MM.1S (cell line): ENCODE measurements around the gene SMOC2.

Experiments used
- DNase-seq: peaks from one replicate; pipeline ENCODE4 v3.0.0-alpha.2; 2015
- H2AFZ ChIP-seq: fragments of 300-600 bp; sonication (generic); 2 replicates; pipeline ENCODE4 v1.6.0; 2016; ENCODE audit warnings: antibody characterized with exemption, low read length
- H3F3A ChIP-seq: fragments of 300-600 bp; sonication (generic); 2 replicates; pipeline ENCODE4 v1.6.1; 2016; ENCODE audit warnings: mild to moderate bottlenecking, antibody characterized with exemption, low read length, moderate library complexity, mixed read lengths; ENCODE audit not compliant: insufficient read depth
- H3K27ac ChIP-seq: fragments of 300-600 bp; sonication (generic); 2 replicates; pipeline ENCODE4 v1.5.1; 2016; ENCODE audit warnings: mild to moderate bottlenecking, low read length
- H3K27me3 ChIP-seq: fragments of 300-600 bp; sonication (generic); replicated peaks from 2 replicates; pipeline ENCODE4 v1.6.0; 2016; ENCODE audit warnings: low read length; ENCODE audit not compliant: insufficient read depth
- H3K36me3 ChIP-seq: fragments of 300-600 bp; sonication (generic); replicated peaks from 2 replicates; pipeline ENCODE4 v1.6.1; 2016; ENCODE audit warnings: mild to moderate bottlenecking, low read length, mixed read lengths; ENCODE audit not compliant: insufficient read depth
- H3K4me1 ChIP-seq: fragments of 300-600 bp; sonication (generic); 2 replicates; pipeline ENCODE4 v1.6.1; 2016; ENCODE audit warnings: low read length, mixed read lengths
- H3K4me2 ChIP-seq: fragments of 300-600 bp; sonication (generic); 2 replicates; pipeline ENCODE4 v1.6.0; 2016; ENCODE audit warnings: low read depth, low read length
- H3K4me3 ChIP-seq: fragments of 300-600 bp; sonication (generic); 2 replicates; pipeline ENCODE4 v1.5.1; 2016; ENCODE audit warnings: low read length, mixed read lengths
- H3K79me2 ChIP-seq: fragments of 300-600 bp; sonication (generic); 2 replicates; pipeline ENCODE4 v1.6.1; 2016; ENCODE audit warnings: mixed run types, low read length, mixed read lengths
- H3K9ac ChIP-seq: fragments of 300-600 bp; sonication (generic); 2 replicates; pipeline ENCODE4 v1.6.1; 2016; ENCODE audit warnings: low read length, mixed read lengths
- H3K9me2 ChIP-seq: fragments of 300-600 bp; sonication (generic); replicated peaks from 2 replicates; pipeline ENCODE4 v1.6.1; 2016; ENCODE audit warnings: mild to moderate bottlenecking, low read length, mixed read lengths; ENCODE audit not compliant: insufficient read depth
- H3K9me3 ChIP-seq: fragments of 300-600 bp; sonication (generic); replicated peaks from 2 replicates; pipeline ENCODE4 v1.6.1; 2016; ENCODE audit warnings: mild to moderate bottlenecking, low read length, mixed read lengths; ENCODE audit not compliant: insufficient read depth
- H4K20me1 ChIP-seq: fragments of 300-600 bp; sonication (generic); 2 replicates; pipeline ENCODE4 v1.6.1; 2016; ENCODE audit warnings: mild to moderate bottlenecking, low read length, moderate library complexity, mixed read lengths; ENCODE audit not compliant: insufficient read depth
- CTCF ChIP-seq: fragments of 300-600 bp; sonication (generic); IDR thresholded peaks from 2 replicates; pipeline ENCODE4 v1.5.1; 2016; ENCODE audit warnings: antibody characterized with exemption, low read length, mixed read lengths
- EZH2 ChIP-seq: fragments of 300-600 bp; sonication (generic); optimal IDR thresholded peaks from 2 replicates; pipeline ENCODE3; 2017; ENCODE audit warnings: low read depth, mild to moderate bottlenecking, antibody characterized with exemption, low read length, mixed read lengths
- EZH2phosphoT487 ChIP-seq: fragments of 300-600 bp; sonication (generic); IDR thresholded peaks from 2 replicates; pipeline ENCODE4 v1.6.1; 2018; ENCODE audit warnings: antibody characterized with exemption, low read length

The SMOC2 gene

GRCh38 chr6:168414336-168415097, 26.5 kb upstream of the SMOC2 start:
- Histone ChIP-seq H2AFZ (no peak overlapping the region), H3K4me2 (no peak overlapping the region), H3K9me3 (no peaks in the 10 kb centered on the region), H3K9me2 (no peaks in the 10 kb centered on the region), H3K79me2 (no peaks in the 10 kb centered on the region), H3K4me1 (no peaks in the 10 kb centered on the region), H3K4me3 (no peak overlapping the region), H3F3A (no peaks in the 10 kb centered on the region), H3K36me3 (no peaks in the 10 kb centered on the region), H3K9ac (no peak overlapping the region), H4K20me1 (no peaks in the 10 kb centered on the region), H3K27ac (no peak overlapping the region), H3K27me3 (no peaks in the 10 kb centered on the region)
- no peak for TF ChIP-seq EZH2phosphoT487
- no peak for TF ChIP-seq EZH2
- TF ChIP-seq CTCF: no peak
- DNase-seq: no peak

GRCh38 chr6:168415098-168415992, 25.6 kb upstream of the SMOC2 start:
- no peak for DNase-seq
- no peaks in the 10 kb centered on the region for H3K4me1 ChIP-seq
- H2AFZ ChIP-seq: no peak overlapping the region
- no peaks in the 10 kb centered on the region for H3K36me3 ChIP-seq
- no peaks in the 10 kb centered on the region for H3F3A ChIP-seq
- no peaks in the 10 kb centered on the region for H3K9me3 ChIP-seq
- no peaks in the 10 kb centered on the region for H3K9me2 ChIP-seq
- H3K4me2 ChIP-seq: no peak overlapping the region
- no peak overlapping the region for H3K27ac ChIP-seq
- no peaks in the 10 kb centered on the region for H3K79me2 ChIP-seq
- no peaks in the 10 kb centered on the region for H3K27me3 ChIP-seq
- no peak overlapping the region for H3K9ac ChIP-seq
- H3K4me3 ChIP-seq: no peak overlapping the region
- TF ChIP-seq CTCF (no peak), EZH2 (no peak), EZH2phosphoT487 (no peak)
- H4K20me1 ChIP-seq: no peaks in the 10 kb centered on the region

GRCh38 chr6:168415993-168416530, 24.9 kb upstream of the SMOC2 start:
- H3K27ac ChIP-seq: no peak overlapping the region

More at GRCh38 chr6:168415993-168416530, 24.9 kb upstream of the SMOC2 start:
- no peaks in the 10 kb centered on the region for H3K36me3 ChIP-seq
- no peak overlapping the region for H3K4me3 ChIP-seq
- H3K79me2 ChIP-seq: no peaks in the 10 kb centered on the region
- H3K4me2 ChIP-seq: no peak overlapping the region
- no peaks in the 10 kb centered on the region for H4K20me1 ChIP-seq
- no peak overlapping the region for H2AFZ ChIP-seq
- no peaks in the 10 kb centered on the region for H3F3A ChIP-seq
- H3K9me2 ChIP-seq: no peaks in the 10 kb centered on the region
- TF ChIP-seq EZH2phosphoT487 (no peak), CTCF (no peak), EZH2 (no peak)
- H3K9ac ChIP-seq: no peak overlapping the region
- H3K9me3 ChIP-seq: no peaks in the 10 kb centered on the region
- DNase-seq: no peak
- H3K27me3 ChIP-seq: no peaks in the 10 kb centered on the region
- no peaks in the 10 kb centered on the region for H3K4me1 ChIP-seq
